Sigmoid colon (tissue), 4 donors: ENCODE results near the gene SKOR1.

ENCODE experiments used
- CTCF ChIP-seq, 4 experiments: fragments of 450-650 bp in 3 of 4; fragments of 200-600 bp in 1 of 4; IDR thresholded peaks; one replicate each; pipeline ENCODE4 v1.5.1; 2016 to 2019; ENCODE audit warnings: antibody characterized with exemption in 4 of 4, mild to moderate bottlenecking in 3 of 4, moderate library complexity in 2 of 4
- EP300 ChIP-seq, 4 donors: sonication (generic); formaldehyde crosslinking; IDR thresholded peaks; one replicate each; pipeline ENCODE4 v1.6.1; 2017; ENCODE audit warnings: antibody characterized with exemption in 4 of 4
- POLR2A ChIP-seq, 2 donors: fragments of 450-650 bp; IDR thresholded peaks; one replicate each; pipeline ENCODE4 v1.6.1; 2016; ENCODE audit warnings: antibody characterized with exemption in 2 of 2, mild to moderate bottlenecking in 2 of 2, moderate library complexity in 2 of 2
- POLR2AphosphoS5 ChIP-seq, 4 donors: sonication (generic); formaldehyde crosslinking; IDR thresholded peaks; one replicate each; pipeline ENCODE4 v1.6.1; 2017; ENCODE audit warnings: antibody characterized with exemption in 4 of 4

- no peak for TF ChIP-seq POLR2A (IDR thresholded peaks at IDR 0.05)
- TF ChIP-seq CTCF (IDR thresholded peaks at IDR 0.05), result no peak
- no peak for TF ChIP-seq EP300 (IDR thresholded peaks at IDR 0.05)
- no peak for TF ChIP-seq POLR2AphosphoS5 (IDR thresholded peaks at IDR 0.05)
Measured at GRCh38 chr15:67803299-67803698, 22.0 kb upstream of the SKOR1 start.
